ENCODE data around the gene SSU72. TPM values are rescaled to one million over a fixed set of nuclear protein-coding genes. Genes with fewer than 3 reads are reported as not detected.

The SSU72 gene
- total RNA-seq, 4 donors from 2014 or later: 96.4 to 163 (median 123) TPM

GRCh38 chr1:1547011-1547410 lies 27.7 kb downstream of the SSU72 start:
- WGBS, 2 donors: 86 to 89% methylated on average over 9 of the region's 9 CpGs
- no peak for TF ChIP-seq CTCF (IDR thresholded peaks at IDR 0.05)
- TF ChIP-seq POLR2A (IDR thresholded peaks at IDR 0.05): no peak
- intact Hi-C loops (cut with DNase I; ENCODE audit: low total_unique reads): no loop called here
- DNase-seq (ENCODE audit: low spot score in 2 of 2): no peak
- no peak overlapping the region for H3K4me3 ChIP-seq (ENCODE audit: low read depth, poor library complexity, severe bottlenecking)

GRCh38 chr1:1545946-1546737 lies 28.5 kb downstream of the SSU72 start:
- WGBS, 2 donors: 78 to 87% methylated on average over 21 to 22 of the region's 23 CpGs
- TF ChIP-seq POLR2A (IDR thresholded peaks at IDR 0.05): no peak
- no peak for TF ChIP-seq CTCF (IDR thresholded peaks at IDR 0.05)
- no peak overlapping the region for H3K4me3 ChIP-seq (ENCODE audit: low read depth, poor library complexity, severe bottlenecking)
- intact Hi-C loops (cut with DNase I; ENCODE audit: low total_unique reads): no loop called here
- DNase-seq (ENCODE audit: low spot score in 2 of 2): no peak

- no peak for DNase-seq (ENCODE audit: low spot score in 2 of 2)
- WGBS, 2 donors: 83 to 92% methylated on average over 10 of the region's 10 CpGs
- intact Hi-C loops (cut with DNase I; ENCODE audit: low total_unique reads): loop anchor here (5.0 kb wide), 1 partner anchor 1828 kb away; no protein-coding TSS in a partner anchor
- H3K4me3 ChIP-seq (ENCODE audit: low read depth, poor library complexity, severe bottlenecking): no peak overlapping the region
- TF ChIP-seq POLR2A (IDR thresholded peaks at IDR 0.05) (no peak), CTCF (IDR thresholded peaks at IDR 0.05) (no peak)
Observed at GRCh38 chr1:1544544-1544943, 30.1 kb downstream of the SSU72 start.

- WGBS, 2 donors: 68 to 76% methylated on average over 18 to 19 of the region's 19 CpGs
- intact Hi-C loops (cut with DNase I; ENCODE audit: low total_unique reads): loop anchor here (5.0 kb wide), 1 partner anchor 1829 kb away; no protein-coding TSS in a partner anchor
- no peak for TF ChIP-seq CTCF (IDR thresholded peaks at IDR 0.05)
- no peak for TF ChIP-seq POLR2A (IDR thresholded peaks at IDR 0.05)
- H3K4me3 ChIP-seq (ENCODE audit: low read depth, poor library complexity, severe bottlenecking): no peak overlapping the region
- DNase-seq (ENCODE audit: low spot score in 2 of 2): peak; percentile 37 to 93
Observed at GRCh38 chr1:1543706-1544099, 31.0 kb downstream of the SSU72 start.

GRCh38 chr1:1542766-1543705 lies 31.6 kb downstream of the SSU72 start:
- no peak for DNase-seq (ENCODE audit: low spot score in 2 of 2)
- TF ChIP-seq CTCF (IDR thresholded peaks at IDR 0.05): no peak
- no peak for TF ChIP-seq POLR2A (IDR thresholded peaks at IDR 0.05)
- 88 to 91% methylated on average over 45 of the region's 45 CpGs for WGBS, 2 donors
- H3K4me3 ChIP-seq (ENCODE audit: low read depth, poor library complexity, severe bottlenecking): no peak overlapping the region
- intact Hi-C loops (cut with DNase I; ENCODE audit: low total_unique reads): loop anchor here (5.0 kb wide), 1 partner anchor 1829 kb away; no protein-coding TSS in a partner anchor
